SK-N-SH (cell line): Measurements from ENCODE around the gene TREML4. TPM values are rescaled to one million over a fixed set of nuclear protein-coding genes. Genes with fewer than 3 reads are reported as not detected.

Source experiments
- CTCF ChIA-PET: fragments of 300-600, 350-600 bp; formaldehyde crosslinking; extraction: SDS; loops from one replicate; lab custom pipeline; 2021; lab: Yijun Ruan, JAX
- POLR2A ChIA-PET: fragments of 350-600 bp; sonication (Branson Sonifier 250); formaldehyde crosslinking; extraction: SDS; loops from one replicate; lab custom pipeline; 2020; ENCODE audit warnings: antibody characterized with exemption, inconsistent platforms; lab: Yijun Ruan, JAX
- DNase-seq: peaks from one replicate; pipeline ENCODE4 v3.0.0; 2012
- H2AFZ ChIP-seq: fragments of 200-600 bp; sonication (generic); 2 replicates; pipeline ENCODE4 v1.8.1; 2016; ENCODE audit warnings: antibody characterized with exemption, mild to moderate bottlenecking, low read depth
- H3F3A ChIP-seq: fragments of 200-600 bp; sonication (generic); replicated peaks from 2 replicates; pipeline ENCODE3; 2016; ENCODE audit warnings: antibody characterized with exemption, mild to moderate bottlenecking; ENCODE audit not compliant: insufficient read depth
- H3K27ac ChIP-seq, 2 experiments: fragments of 200-500 bp in 1 of 2; fragments of 200-600 bp in 1 of 2; sonication (Bioruptor generic) in 1 of 2; sonication (generic), shearing (Covaris generic) in 1 of 2; 2 replicates each; pipeline versions ENCODE4 v1.5.1 to v1.6.1; 2014 to 2016; ENCODE audit warnings: low read depth in 2 of 2, inconsistent platforms in 1 of 2, low read length in 1 of 2, mild to moderate bottlenecking in 1 of 2, mixed read lengths in 1 of 2
- H3K27me3 ChIP-seq: fragments of 200-600 bp; sonication (generic), shearing (Covaris generic); 2 replicates; pipeline ENCODE4 v1.6.1; 2016; ENCODE audit warnings: mixed run types; ENCODE audit not compliant: insufficient read depth
- H3K36me3 ChIP-seq, 2 experiments: fragments of 200-500 bp in 1 of 2; fragments of 200-600 bp in 1 of 2; sonication (Bioruptor generic) in 1 of 2; sonication (generic) in 1 of 2; replicated peaks in 1 of 2; 2 replicates each; pipeline versions ENCODE3 to v1.5.1; 2014 to 2016; ENCODE audit warnings: low read length in 1 of 2, mild to moderate bottlenecking in 1 of 2; ENCODE audit not compliant: insufficient read depth in 2 of 2, control insufficient read depth in 1 of 2
- H3K4me1 ChIP-seq, 2 experiments: fragments of 200-500 bp in 1 of 2; fragments of 200-600 bp in 1 of 2; sonication (Bioruptor generic) in 1 of 2; sonication (generic), shearing (Covaris generic) in 1 of 2; 2 replicates each; pipeline versions ENCODE4 v1.5.1 to v1.6.1; 2014 to 2016; ENCODE audit warnings: low read depth in 1 of 2, low read length in 1 of 2, mixed run types in 1 of 2; ENCODE audit not compliant: insufficient read depth in 2 of 2, control insufficient read depth in 1 of 2
- H3K4me2 ChIP-seq: fragments of 200-600 bp; sonication (generic), shearing (Covaris generic); 2 replicates; pipeline ENCODE4 v1.6.1; 2017; ENCODE audit warnings: mixed run types
- H3K4me3 ChIP-seq, 2 experiments: fragments of 200-500 bp in 1 of 2; fragments of 200-600 bp in 1 of 2; sonication (Bioruptor generic) in 1 of 2; sonication (generic), shearing (Covaris generic) in 1 of 2; 2 replicates each; pipeline versions ENCODE4 v1.5.1 to v1.8.1; 2014 to 2016; ENCODE audit warnings: low read depth in 2 of 2, inconsistent platforms in 1 of 2, low read length in 1 of 2, mild to moderate bottlenecking in 1 of 2, mixed read lengths in 1 of 2, moderate library complexity in 1 of 2
- H3K79me2 ChIP-seq: fragments of 200-600 bp; sonication (generic); 2 replicates; pipeline ENCODE4 v1.8.1; 2017; ENCODE audit warnings: mild to moderate bottlenecking; ENCODE audit not compliant: insufficient read depth
- H3K9ac ChIP-seq: fragments of 200-600 bp; sonication (generic); 2 replicates; pipeline ENCODE4 v1.6.1; 2017; ENCODE audit warnings: mixed run types
- H3K9me2 ChIP-seq: fragments of 200-600 bp; sonication (generic); 2 replicates; pipeline ENCODE4 v1.6.1; 2017; ENCODE audit warnings: mixed run types
- H3K9me3 ChIP-seq: fragments of 200-600 bp; sonication (generic); 2 replicates; pipeline ENCODE4 v1.6.1; 2017; ENCODE audit warnings: mixed run types, mild to moderate bottlenecking, moderate library complexity
- H4K20me1 ChIP-seq: fragments of 200-600 bp; sonication (generic); 2 replicates; pipeline ENCODE4 v1.6.1; 2017; ENCODE audit warnings: mild to moderate bottlenecking, mixed run types; ENCODE audit not compliant: insufficient read depth
- CHD2 ChIP-seq: fragments of 150-350 bp; IDR thresholded peaks from 2 replicates; pipeline ENCODE4 v1.6.1; 2018; ENCODE audit warnings: low read length; ENCODE audit not compliant: partially characterized antibody
- MEF2A ChIP-seq: IDR thresholded peaks from 2 replicates; pipeline ENCODE4 v1.4.0; 2012; ENCODE audit warnings: low read depth, borderline replicate concordance
- NFIC ChIP-seq: IDR thresholded peaks from 2 replicates; pipeline ENCODE4 v1.4.0; 2012; ENCODE audit warnings: borderline replicate concordance
- RAD21 ChIP-seq: IDR thresholded peaks from 2 replicates; pipeline ENCODE4 v1.6.1; 2012; ENCODE audit warnings: mild to moderate bottlenecking, low read length
- RCOR1 ChIP-seq: fragments of 150-350 bp; IDR thresholded peaks from 2 replicates; pipeline ENCODE4 v1.6.1; 2017; ENCODE audit warnings: antibody characterized with exemption, low read length
- SMC3 ChIP-seq: IDR thresholded peaks from 2 replicates; pipeline ENCODE4 v1.6.1; 2012; ENCODE audit warnings: low read depth, low read length, improper control_type of control experiment
- YY1 ChIP-seq: IDR thresholded peaks from 2 replicates; pipeline ENCODE4 v1.4.0; 2012; ENCODE audit warnings: low read depth, mild to moderate bottlenecking
- WGBS: methylation state at CpG from one replicate; pipeline ENCODE4 v1.1.6; 2017; ENCODE audit warnings: low lambda C conversion rate; 5-methylcytosine and 5-hydroxymethylcytosine counted together
- polyA plus RNA-seq, 3 experiments: library from polyadenylated mRNA; depleted of rRNA; stranded (reverse); fragments of >200 nt; gene quantifications; 2 replicates each; pipeline ENCODE4 v1.2.3, GENCODE V29; 2012
- TF ChIP-seq, protein P1 (sequence below): IDR thresholded peaks from 2 replicates; pipeline ENCODE4 v1.6.1; 2012; ENCODE audit warnings: mild to moderate bottlenecking, low read depth, low read length, moderate library complexity
- TF ChIP-seq, protein P2 (sequence below): IDR thresholded peaks from 2 replicates; pipeline ENCODE4; 2012
- TF ChIP-seq, protein P3 (sequence below): IDR thresholded peaks from 2 replicates; pipeline ENCODE4 v1.4.0; 2012; ENCODE audit warnings: low read depth
- TF ChIP-seq, protein P4 (sequence below): fragments of 200-600 bp; sonication (generic); IDR thresholded peaks from 2 replicates; pipeline ENCODE4 v1.6.1; 2017; ENCODE audit warnings: antibody characterized with exemption, mild to moderate bottlenecking, moderate library complexity
- TF ChIP-seq, protein P5 (sequence below): IDR thresholded peaks from 2 replicates; pipeline ENCODE4 v1.4.0; 2012; ENCODE audit warnings: low read depth, borderline replicate concordance

TREML4 gene
- polyA plus RNA-seq, 1 of the 3 experiments (the other 2 are of a cell fraction) = not detected

DNA sequence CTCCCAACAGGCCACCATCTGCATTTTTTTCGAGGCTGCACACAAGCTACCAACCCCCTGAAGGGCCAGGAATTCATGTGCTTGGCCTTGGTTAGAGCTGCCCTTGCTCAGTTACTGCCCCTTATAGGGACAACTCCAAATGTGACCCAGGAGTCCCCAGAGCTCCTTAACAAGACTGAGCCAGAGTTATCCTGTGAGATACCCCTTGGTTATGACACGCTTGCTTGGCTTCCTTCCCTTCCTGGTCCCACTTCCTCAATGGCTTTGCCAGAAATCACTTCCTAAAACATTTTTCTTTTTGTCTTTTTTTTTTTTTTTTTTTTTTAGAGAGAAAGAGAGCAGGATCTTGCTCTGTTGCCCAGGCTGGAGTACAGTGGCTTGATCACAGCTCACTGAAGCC lies 49.5 kb downstream of the TREML4 start (continued):
- TF ChIP-seq, protein P1, sequence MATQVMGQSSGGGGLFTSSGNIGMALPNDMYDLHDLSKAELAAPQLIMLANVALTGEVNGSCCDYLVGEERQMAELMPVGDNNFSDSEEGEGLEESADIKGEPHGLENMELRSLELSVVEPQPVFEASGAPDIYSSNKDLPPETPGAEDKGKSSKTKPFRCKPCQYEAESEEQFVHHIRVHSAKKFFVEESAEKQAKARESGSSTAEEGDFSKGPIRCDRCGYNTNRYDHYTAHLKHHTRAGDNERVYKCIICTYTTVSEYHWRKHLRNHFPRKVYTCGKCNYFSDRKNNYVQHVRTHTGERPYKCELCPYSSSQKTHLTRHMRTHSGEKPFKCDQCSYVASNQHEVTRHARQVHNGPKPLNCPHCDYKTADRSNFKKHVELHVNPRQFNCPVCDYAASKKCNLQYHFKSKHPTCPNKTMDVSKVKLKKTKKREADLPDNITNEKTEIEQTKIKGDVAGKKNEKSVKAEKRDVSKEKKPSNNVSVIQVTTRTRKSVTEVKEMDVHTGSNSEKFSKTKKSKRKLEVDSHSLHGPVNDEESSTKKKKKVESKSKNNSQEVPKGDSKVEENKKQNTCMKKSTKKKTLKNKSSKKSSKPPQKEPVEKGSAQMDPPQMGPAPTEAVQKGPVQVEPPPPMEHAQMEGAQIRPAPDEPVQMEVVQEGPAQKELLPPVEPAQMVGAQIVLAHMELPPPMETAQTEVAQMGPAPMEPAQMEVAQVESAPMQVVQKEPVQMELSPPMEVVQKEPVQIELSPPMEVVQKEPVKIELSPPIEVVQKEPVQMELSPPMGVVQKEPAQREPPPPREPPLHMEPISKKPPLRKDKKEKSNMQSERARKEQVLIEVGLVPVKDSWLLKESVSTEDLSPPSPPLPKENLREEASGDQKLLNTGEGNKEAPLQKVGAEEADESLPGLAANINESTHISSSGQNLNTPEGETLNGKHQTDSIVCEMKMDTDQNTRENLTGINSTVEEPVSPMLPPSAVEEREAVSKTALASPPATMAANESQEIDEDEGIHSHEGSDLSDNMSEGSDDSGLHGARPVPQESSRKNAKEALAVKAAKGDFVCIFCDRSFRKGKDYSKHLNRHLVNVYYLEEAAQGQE = no peak
- TF ChIP-seq, protein P2, sequence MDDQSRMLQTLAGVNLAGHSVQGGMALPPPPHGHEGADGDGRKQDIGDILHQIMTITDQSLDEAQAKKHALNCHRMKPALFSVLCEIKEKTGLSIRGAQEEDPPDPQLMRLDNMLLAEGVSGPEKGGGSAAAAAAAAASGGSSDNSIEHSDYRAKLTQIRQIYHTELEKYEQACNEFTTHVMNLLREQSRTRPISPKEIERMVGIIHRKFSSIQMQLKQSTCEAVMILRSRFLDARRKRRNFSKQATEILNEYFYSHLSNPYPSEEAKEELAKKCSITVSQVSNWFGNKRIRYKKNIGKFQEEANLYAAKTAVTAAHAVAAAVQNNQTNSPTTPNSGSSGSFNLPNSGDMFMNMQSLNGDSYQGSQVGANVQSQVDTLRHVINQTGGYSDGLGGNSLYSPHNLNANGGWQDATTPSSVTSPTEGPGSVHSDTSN = no peak

DNA sequence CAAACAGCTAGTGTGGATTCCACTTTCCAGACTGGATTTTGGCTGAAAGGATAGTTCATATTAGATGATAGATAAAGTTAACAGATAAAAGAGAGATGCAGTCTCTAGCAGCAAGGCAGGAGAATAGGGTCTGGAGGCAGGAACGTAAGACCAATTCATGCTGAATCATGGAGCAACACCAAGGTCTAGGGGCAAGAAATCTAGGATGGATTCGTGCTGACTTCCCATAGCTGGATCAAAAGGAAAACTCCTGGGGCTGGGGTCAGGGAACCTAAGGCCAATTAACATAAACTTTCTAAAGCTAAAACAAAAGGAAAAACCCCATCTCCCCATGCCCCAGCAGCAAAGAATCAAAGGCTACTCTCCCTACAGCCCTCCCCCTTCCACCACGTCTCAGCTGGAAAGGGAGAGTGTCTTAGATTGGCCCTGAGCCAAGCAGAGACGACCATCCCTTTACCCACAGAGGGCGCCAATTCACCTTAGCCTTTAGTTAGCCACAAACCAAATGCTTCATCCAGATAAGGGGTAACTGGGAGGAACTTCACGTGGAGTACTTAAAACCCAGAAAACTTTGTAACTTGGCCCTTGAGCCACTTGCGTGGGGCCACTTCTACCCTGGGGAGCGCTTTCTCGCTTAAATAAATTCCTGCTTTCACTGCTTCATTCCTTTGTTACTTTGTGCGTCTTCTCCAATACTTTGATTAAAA lies 50.7 kb downstream of the TREML4 start:
- Histone ChIP-seq H2AFZ (no peak overlapping the region), H3K4me1 (no peaks in the 10 kb centered on the region; a peak in 1 of 4 replicates), H3K79me2 (no peaks in the 10 kb centered on the region), H3K27me3 (peaks cover 5% of the 10 kb centered on the region; the same call in 1 of the 2 replicates), H3K9me3 (no peaks in the 10 kb centered on the region), H3K4me2 (no peak overlapping the region), H3K27ac (no peak overlapping the region), H3K36me3 (no peaks in the 10 kb centered on the region), H3F3A (no peaks in the 10 kb centered on the region), H4K20me1 (no peaks in the 10 kb centered on the region), H3K9ac (no peak overlapping the region), H3K4me3 (no peak overlapping the region), H3K9me2 (no peaks in the 10 kb centered on the region)
- peak; percentile 64 for DNase-seq
- CTCF ChIA-PET = interaction anchor here (0.6 to 2.0 kb wide), 11 partner anchors 9 to 89 kb away, joined by 3 to 5 read pairs (median 3); no protein-coding TSS in a partner anchor
- POLR2A ChIA-PET = interaction anchor here (0.6 kb wide), 1 partner anchor 533 kb away, joined by 4 read pairs; no protein-coding TSS in a partner anchor
- TF ChIP-seq RCOR1 (no peak), SMC3 (peak; percentile 19; the same call in 1 of the 2 replicates), RAD21 (peak; percentile 43), CHD2 (peak; percentile 19), NFIC (peak; percentile 91), YY1 (no peak), MEF2A (no peak)
- TF ChIP-seq, protein P3, sequence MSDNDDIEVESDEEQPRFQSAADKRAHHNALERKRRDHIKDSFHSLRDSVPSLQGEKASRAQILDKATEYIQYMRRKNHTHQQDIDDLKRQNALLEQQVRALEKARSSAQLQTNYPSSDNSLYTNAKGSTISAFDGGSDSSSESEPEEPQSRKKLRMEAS = no peak
- TF ChIP-seq, protein P4, sequence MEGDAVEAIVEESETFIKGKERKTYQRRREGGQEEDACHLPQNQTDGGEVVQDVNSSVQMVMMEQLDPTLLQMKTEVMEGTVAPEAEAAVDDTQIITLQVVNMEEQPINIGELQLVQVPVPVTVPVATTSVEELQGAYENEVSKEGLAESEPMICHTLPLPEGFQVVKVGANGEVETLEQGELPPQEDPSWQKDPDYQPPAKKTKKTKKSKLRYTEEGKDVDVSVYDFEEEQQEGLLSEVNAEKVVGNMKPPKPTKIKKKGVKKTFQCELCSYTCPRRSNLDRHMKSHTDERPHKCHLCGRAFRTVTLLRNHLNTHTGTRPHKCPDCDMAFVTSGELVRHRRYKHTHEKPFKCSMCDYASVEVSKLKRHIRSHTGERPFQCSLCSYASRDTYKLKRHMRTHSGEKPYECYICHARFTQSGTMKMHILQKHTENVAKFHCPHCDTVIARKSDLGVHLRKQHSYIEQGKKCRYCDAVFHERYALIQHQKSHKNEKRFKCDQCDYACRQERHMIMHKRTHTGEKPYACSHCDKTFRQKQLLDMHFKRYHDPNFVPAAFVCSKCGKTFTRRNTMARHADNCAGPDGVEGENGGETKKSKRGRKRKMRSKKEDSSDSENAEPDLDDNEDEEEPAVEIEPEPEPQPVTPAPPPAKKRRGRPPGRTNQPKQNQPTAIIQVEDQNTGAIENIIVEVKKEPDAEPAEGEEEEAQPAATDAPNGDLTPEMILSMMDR = peak; percentile 50
- TF ChIP-seq, protein P5, sequence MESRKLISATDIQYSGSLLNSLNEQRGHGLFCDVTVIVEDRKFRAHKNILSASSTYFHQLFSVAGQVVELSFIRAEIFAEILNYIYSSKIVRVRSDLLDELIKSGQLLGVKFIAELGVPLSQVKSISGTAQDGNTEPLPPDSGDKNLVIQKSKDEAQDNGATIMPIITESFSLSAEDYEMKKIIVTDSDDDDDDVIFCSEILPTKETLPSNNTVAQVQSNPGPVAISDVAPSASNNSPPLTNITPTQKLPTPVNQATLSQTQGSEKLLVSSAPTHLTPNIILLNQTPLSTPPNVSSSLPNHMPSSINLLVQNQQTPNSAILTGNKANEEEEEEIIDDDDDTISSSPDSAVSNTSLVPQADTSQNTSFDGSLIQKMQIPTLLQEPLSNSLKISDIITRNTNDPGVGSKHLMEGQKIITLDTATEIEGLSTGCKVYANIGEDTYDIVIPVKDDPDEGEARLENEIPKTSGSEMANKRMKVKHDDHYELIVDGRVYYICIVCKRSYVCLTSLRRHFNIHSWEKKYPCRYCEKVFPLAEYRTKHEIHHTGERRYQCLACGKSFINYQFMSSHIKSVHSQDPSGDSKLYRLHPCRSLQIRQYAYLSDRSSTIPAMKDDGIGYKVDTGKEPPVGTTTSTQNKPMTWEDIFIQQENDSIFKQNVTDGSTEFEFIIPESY = no peak
- WGBS = 19% methylated on average over 10 of the region's 10 CpGs
